K562 (cell line): ENCODE results near the gene PHPT1.

ENCODE experiments used
- PCBP1 ChIP-seq: fragments of 200-400 bp; formaldehyde crosslinking; IDR thresholded peaks from 2 replicates; pipeline ENCODE4 v1.6.1; 2018; ENCODE audit warnings: mild to moderate bottlenecking, low read depth, low read length; ENCODE audit not compliant: poor library complexity, severe bottlenecking
- SMARCB1 ChIP-seq: IDR thresholded peaks from 2 replicates; pipeline ENCODE4 v1.6.1; 2011; ENCODE audit warnings: improper control_type of control experiment, low read depth; ENCODE audit not compliant: insufficient read length
- TBL1XR1 ChIP-seq, 2 experiments: IDR thresholded peaks; 2 replicates each; pipeline ENCODE4 v1.6.1; 2012; ENCODE audit warnings: improper control_type of control experiment in 2 of 2, low read length in 2 of 2, mild to moderate bottlenecking in 1 of 2
- TCF7 ChIP-seq: sonication (generic); IDR thresholded peaks from 2 replicates; pipeline ENCODE4 v1.6.1; 2016; ENCODE audit warnings: antibody characterized with exemption, borderline replicate concordance
- ZBTB17 ChIP-seq: fragments of 450-650 bp; formaldehyde crosslinking; IDR thresholded peaks from 2 replicates; pipeline ENCODE4 v1.4.0; 2020; ENCODE audit warnings: mild to moderate bottlenecking
- ZNF695 ChIP-seq: fragments of 450-650 bp; formaldehyde crosslinking; IDR thresholded peaks from 2 replicates; pipeline ENCODE4 v1.4.0; 2020; ENCODE audit warnings: mild to moderate bottlenecking, moderate library complexity

DNA sequence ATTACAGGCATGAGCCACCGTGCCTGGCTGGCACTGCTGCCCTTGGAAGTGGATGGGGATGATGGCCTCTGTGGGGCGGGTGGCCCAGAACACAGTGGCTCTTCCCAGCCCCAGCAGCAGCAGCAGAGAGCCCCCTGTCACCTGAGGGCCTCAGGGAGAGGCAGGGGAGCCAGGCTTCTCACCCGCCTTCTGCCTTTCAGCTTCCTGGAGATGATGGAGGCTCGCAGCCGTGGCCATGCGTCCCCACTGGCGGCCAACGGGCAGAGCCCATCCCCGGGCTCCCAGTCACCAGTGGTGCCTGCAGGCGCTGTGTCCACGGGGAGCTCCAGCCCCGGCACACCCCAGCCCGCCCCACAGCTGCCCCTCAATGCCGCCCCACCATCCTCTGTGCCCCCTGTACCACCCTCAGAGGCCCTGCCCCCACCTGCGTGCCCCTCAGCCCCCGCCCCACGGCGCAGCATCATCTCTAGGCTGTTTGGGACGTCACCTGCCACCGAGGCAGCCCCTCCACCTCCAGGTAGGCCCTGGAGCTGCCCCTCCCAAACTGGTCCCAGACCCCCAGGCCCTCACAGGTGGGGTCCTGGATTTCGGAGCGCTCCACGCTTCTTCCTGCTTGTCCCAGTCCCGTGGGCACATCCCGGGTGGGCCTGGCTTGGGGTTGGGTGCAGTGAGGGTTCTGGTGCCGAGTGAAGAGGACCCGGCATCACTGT is 11.9 kb upstream of the PHPT1 start:
- no peak for TF ChIP-seq SMARCB1
- no peak for TF ChIP-seq ZBTB17
- no peak for TF ChIP-seq PCBP1
- TF ChIP-seq TBL1XR1 (IDR thresholded peaks at IDR 0.05; ENCODE audit: low read length in 2 of 2) = no peak
- TF ChIP-seq ZNF695 (CRISPR knock-in tag) = no peak
- no peak for TF ChIP-seq TCF7
